ENCODE measurements around the gene ATM. TPM values are rescaled to one million over a fixed set of nuclear protein-coding genes. Genes with fewer than 3 reads are reported as not detected.

Gene ATM
- total RNA-seq, 1 experiment from 2014 or later = 39.5 TPM

DNA sequence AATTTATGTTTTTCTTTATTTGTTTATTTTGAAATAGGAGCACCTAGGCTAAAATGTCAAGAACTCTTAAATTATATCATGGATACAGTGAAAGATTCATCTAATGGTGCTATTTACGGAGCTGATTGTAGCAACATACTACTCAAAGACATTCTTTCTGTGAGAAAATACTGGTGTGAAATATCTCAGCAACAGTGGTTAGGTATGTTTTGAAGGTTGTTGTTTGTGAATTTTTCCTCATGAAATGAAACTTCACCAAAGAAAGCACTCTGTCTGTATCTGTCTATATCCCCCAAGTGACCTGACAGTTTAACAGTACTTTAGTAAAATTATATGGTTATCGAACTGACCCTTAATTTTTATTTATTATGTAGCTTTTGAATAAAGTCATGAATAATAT lies 12.8 kb downstream of the ATM start:
- Mint-ChIP-seq H3K36me3 (ENCODE audit: insufficient read depth, unreplicated experiment) (peaks cover 16% of the 10 kb centered on the region), H3K27ac (ENCODE audit: unreplicated experiment) (no peak overlapping the region), H3K4me1 (ENCODE audit: low read depth, unreplicated experiment) (peaks cover 10% of the 10 kb centered on the region), H3K4me3 (ENCODE audit: low read depth, unreplicated experiment) (no peak overlapping the region), H3K27me3 (ENCODE audit: unreplicated experiment) (no peaks in the 10 kb centered on the region), H3K9me3 (ENCODE audit: low read depth, unreplicated experiment) (no peaks in the 10 kb centered on the region)
- intact Hi-C loops (cut with micrococcal nuclease; ENCODE audit: unreplicated experiment) = no loop called here
- TF ChIP-seq, protein P1, sequence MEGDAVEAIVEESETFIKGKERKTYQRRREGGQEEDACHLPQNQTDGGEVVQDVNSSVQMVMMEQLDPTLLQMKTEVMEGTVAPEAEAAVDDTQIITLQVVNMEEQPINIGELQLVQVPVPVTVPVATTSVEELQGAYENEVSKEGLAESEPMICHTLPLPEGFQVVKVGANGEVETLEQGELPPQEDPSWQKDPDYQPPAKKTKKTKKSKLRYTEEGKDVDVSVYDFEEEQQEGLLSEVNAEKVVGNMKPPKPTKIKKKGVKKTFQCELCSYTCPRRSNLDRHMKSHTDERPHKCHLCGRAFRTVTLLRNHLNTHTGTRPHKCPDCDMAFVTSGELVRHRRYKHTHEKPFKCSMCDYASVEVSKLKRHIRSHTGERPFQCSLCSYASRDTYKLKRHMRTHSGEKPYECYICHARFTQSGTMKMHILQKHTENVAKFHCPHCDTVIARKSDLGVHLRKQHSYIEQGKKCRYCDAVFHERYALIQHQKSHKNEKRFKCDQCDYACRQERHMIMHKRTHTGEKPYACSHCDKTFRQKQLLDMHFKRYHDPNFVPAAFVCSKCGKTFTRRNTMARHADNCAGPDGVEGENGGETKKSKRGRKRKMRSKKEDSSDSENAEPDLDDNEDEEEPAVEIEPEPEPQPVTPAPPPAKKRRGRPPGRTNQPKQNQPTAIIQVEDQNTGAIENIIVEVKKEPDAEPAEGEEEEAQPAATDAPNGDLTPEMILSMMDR (IDR thresholded peaks at IDR 0.05; ENCODE audit: unreplicated experiment) = no peak
- CTCF ChIA-PET = no interaction called here
- DNase-seq = no peak
- no TSS peak for BruUV-seq (replicated peaks)

DNA sequence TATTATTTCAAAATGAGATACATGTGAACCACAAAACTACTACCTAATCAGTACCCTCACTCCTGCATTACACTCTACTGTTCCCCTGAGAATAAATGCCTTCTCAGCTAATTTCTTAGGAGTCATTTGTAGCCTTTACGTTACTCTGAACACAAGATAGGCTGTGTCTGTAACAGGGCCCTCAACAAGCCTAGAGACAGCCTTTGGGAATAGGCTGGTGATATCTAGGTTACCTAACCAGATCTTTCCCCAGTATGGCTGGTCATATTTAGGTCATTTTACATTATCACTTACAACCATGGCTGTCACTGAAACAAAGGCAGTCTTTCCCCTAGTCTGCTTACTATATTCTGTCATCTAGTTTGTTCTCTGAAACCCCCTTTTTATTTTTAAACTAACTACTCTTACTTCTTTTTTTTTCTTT lies 14.2 kb downstream of the ATM start:
- no peaks in the 10 kb centered on the region for H3K9me3 Mint-ChIP-seq (ENCODE audit: low read depth, unreplicated experiment)
- no peak overlapping the region for H3K4me3 Mint-ChIP-seq (ENCODE audit: low read depth, unreplicated experiment)
- no TSS peak for BruUV-seq (replicated peaks)
- H3K4me1 Mint-ChIP-seq (ENCODE audit: low read depth, unreplicated experiment) = peaks cover 10% of the 10 kb centered on the region
- TF ChIP-seq, protein P1 (IDR thresholded peaks at IDR 0.05; ENCODE audit: unreplicated experiment) = no peak
- peaks cover 9% of the 10 kb centered on the region for H3K36me3 Mint-ChIP-seq (ENCODE audit: insufficient read depth, unreplicated experiment)
- CTCF ChIA-PET = no interaction called here
- no peaks in the 10 kb centered on the region for H3K27me3 Mint-ChIP-seq (ENCODE audit: unreplicated experiment)
- DNase-seq = no peak
- intact Hi-C loops (cut with micrococcal nuclease; ENCODE audit: unreplicated experiment) = no loop called here
- no peak overlapping the region for H3K27ac Mint-ChIP-seq (ENCODE audit: unreplicated experiment)

DNA sequence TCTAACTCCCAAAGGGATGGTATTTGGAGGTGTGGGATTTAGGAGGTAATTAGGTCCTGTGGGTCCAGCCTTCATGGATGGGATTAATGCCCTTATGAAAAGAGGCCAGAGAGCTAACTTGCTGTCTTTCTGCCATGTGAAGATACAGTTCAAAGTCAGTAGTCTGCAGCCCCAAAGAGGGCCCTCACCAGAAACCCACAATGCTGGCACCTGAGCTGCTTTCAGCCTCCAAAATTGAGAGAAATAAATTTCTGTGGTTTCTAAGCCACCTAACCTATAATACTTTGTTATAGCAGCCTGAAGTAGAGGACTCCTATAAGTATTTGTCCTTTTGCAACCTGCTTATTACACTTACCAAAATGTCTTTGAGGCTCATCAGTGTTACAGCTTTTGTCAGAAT lies 16.2 kb downstream of the ATM start:
- H3K4me1 Mint-ChIP-seq (ENCODE audit: low read depth, unreplicated experiment) = peaks cover 10% of the 10 kb centered on the region
- H3K4me3 Mint-ChIP-seq (ENCODE audit: low read depth, unreplicated experiment) = no peak overlapping the region
- peaks cover 7% of the 10 kb centered on the region for H3K36me3 Mint-ChIP-seq (ENCODE audit: insufficient read depth, unreplicated experiment)
- no peak overlapping the region for H3K27ac Mint-ChIP-seq (ENCODE audit: unreplicated experiment)
- no peaks in the 10 kb centered on the region for H3K27me3 Mint-ChIP-seq (ENCODE audit: unreplicated experiment)
- intact Hi-C loops (cut with micrococcal nuclease; ENCODE audit: unreplicated experiment) = no loop called here
- no TSS peak for BruUV-seq (replicated peaks)
- no peaks in the 10 kb centered on the region for H3K9me3 Mint-ChIP-seq (ENCODE audit: low read depth, unreplicated experiment)
- CTCF ChIA-PET = no interaction called here
- DNase-seq = no peak
- TF ChIP-seq, protein P1 (IDR thresholded peaks at IDR 0.05; ENCODE audit: unreplicated experiment) = no peak

DNA sequence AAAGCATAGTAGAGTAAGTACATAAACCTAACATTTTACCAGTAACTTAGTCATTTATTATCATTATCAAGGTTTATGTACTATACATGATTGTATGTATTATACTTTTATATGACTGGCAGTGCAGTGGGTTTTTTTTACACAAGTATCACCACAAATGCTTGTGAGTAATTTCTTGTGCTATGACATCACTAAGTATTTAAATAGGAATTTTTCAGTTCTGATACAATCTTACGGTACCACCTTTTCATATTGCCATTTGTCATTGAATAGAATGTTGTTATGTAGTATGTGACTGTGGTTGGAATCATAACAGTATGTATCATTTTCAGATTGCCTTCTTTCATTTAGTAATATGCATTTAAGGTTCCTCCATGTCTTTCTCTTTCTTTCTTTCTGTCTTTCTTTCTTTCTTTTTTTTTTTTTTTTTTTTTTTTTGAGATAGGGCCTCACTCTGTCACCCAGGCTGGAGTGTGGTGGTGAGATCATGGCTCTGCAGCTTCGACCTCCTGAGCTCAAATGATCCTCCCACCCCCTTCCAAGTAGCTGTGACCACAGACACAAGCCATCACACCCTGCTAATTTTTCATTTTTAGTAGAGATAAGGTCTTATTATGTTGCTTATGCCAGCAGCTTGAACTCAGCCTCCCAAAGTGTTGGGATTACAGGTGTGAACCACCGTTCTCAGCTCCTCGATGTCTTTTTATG lies 18.6 kb downstream of the ATM start:
- DNase-seq = no peak
- Mint-ChIP-seq H3K4me1 (ENCODE audit: low read depth, unreplicated experiment) (peaks cover under 1% of the 10 kb centered on the region), H3K4me3 (ENCODE audit: low read depth, unreplicated experiment) (no peak overlapping the region), H3K27ac (ENCODE audit: unreplicated experiment) (no peak overlapping the region), H3K9me3 (ENCODE audit: low read depth, unreplicated experiment) (no peaks in the 10 kb centered on the region), H3K36me3 (ENCODE audit: insufficient read depth, unreplicated experiment) (peaks cover 7% of the 10 kb centered on the region), H3K27me3 (ENCODE audit: unreplicated experiment) (no peaks in the 10 kb centered on the region)
- intact Hi-C loops (cut with micrococcal nuclease; ENCODE audit: unreplicated experiment) = no loop called here
- TF ChIP-seq, protein P1 (IDR thresholded peaks at IDR 0.05; ENCODE audit: unreplicated experiment) = no peak
- CTCF ChIA-PET = no interaction called here
- BruUV-seq (replicated peaks) = no TSS peak
